GM06990 (cell line): ENCODE results near the gene CASZ1.

Experiments
- DNase-seq: peaks from one replicate; pipeline ENCODE4 v3.0.0-alpha.2; 2011; ENCODE audit not compliant: insufficient read length; ENCODE audit errors: extremely low read depth
- H3K27me3 ChIP-seq: replicated peaks from 2 replicates; pipeline ENCODE4 v1.6.0; 2011; ENCODE audit warnings: low read length; ENCODE audit not compliant: control insufficient read depth, insufficient read depth
- H3K36me3 ChIP-seq: 2 replicates; pipeline ENCODE4 v1.5.1; 2011; ENCODE audit warnings: low read length; ENCODE audit not compliant: control insufficient read depth, insufficient read depth
- H3K4me3 ChIP-seq: replicated peaks from 2 replicates; pipeline ENCODE4 v1.5.1; 2011; ENCODE audit warnings: low read depth, mild to moderate bottlenecking, control low read depth, low read length
- TF ChIP-seq, protein P1 (sequence below): IDR thresholded peaks from 2 replicates; pipeline ENCODE4 v1.5.1; 2011; ENCODE audit warnings: low read length, control low read depth, mild to moderate bottlenecking, inconsistent platforms; ENCODE audit not compliant: insufficient read depth, poor library complexity, severe bottlenecking

CASZ1 gene

DNA sequence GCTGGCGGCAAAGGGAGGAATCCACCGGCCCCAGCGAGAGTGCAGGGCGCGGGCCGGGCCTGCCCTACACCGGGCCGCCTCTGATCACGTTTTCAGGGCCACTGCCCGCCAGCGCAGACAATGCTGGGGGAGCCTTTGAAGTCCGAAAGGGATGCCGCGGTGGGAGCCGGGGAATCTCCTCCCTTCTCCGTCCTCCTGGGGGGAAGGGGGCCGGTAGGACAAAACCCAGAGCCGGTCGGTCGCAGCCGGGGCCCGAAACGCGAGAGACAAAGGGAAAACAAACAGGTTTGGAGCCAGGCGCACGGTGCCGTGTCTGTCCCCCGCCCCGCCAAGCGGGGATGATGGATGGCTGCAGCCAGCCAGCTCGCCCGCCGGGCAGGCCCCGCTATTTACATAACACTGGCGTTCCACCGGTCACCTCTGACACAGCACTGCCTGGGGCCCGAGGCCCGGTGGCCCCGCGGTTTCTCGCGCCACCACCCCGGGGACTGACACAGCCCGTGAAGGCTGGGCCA is 92.0 kb downstream of the CASZ1 start:
- Histone ChIP-seq H3K4me3 (no peak overlapping the region), H3K36me3 (no peaks in the 10 kb centered on the region), H3K27me3 (no peaks in the 10 kb centered on the region; the same call in 1 of the 2 replicates)
- no peak for DNase-seq
- TF ChIP-seq, protein P1, sequence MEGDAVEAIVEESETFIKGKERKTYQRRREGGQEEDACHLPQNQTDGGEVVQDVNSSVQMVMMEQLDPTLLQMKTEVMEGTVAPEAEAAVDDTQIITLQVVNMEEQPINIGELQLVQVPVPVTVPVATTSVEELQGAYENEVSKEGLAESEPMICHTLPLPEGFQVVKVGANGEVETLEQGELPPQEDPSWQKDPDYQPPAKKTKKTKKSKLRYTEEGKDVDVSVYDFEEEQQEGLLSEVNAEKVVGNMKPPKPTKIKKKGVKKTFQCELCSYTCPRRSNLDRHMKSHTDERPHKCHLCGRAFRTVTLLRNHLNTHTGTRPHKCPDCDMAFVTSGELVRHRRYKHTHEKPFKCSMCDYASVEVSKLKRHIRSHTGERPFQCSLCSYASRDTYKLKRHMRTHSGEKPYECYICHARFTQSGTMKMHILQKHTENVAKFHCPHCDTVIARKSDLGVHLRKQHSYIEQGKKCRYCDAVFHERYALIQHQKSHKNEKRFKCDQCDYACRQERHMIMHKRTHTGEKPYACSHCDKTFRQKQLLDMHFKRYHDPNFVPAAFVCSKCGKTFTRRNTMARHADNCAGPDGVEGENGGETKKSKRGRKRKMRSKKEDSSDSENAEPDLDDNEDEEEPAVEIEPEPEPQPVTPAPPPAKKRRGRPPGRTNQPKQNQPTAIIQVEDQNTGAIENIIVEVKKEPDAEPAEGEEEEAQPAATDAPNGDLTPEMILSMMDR, result no peak

DNA sequence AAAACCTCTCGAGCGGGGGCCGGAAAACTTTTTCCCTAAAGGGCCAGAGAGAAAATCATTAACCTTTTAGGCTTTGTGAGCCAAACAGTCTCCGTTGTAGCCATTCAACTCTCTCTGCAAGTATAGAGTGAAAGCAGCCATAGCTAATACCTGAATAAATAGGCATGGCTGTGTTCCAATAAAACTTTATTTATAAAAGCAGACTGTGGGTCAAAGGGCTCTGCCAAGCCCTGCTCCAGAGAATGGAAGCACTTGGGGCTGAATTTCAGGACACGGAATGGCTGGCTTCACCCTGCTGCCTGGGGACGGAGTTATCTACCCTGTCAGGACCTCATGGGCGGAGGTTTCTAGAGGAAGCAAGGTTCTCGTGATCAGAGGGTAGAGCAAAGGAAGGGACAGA is 92.7 kb downstream of the CASZ1 start:
- Histone ChIP-seq H3K27me3 (no peaks in the 10 kb centered on the region; the same call in 1 of the 2 replicates), H3K36me3 (no peaks in the 10 kb centered on the region), H3K4me3 (no peak overlapping the region)
- TF ChIP-seq, protein P1, result no peak
- DNase-seq, result no peak

DNA sequence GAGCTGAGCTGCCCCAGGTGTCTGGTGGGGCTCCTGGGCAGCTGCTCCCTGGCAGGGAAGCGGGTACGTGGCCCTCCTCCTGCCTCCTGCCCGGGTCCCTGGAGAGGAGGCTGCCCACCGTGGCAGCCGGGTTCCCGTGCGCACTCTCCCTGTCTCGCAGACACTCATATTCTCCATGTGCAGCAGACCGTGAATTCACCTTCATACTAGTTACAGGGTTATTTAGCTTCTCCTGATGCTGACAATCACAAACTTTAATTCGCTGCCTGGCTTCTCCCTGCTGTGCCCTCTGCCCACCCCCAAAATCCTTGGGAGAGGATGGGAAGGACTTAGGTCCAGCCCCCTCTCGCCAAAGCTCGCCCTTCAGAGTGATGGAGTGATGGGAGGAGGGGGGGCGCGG is 95.3 kb downstream of the CASZ1 start:
- H3K36me3 ChIP-seq, result no peaks in the 10 kb centered on the region
- no peaks in the 10 kb centered on the region; the same call in none of the 2 replicates for H3K27me3 ChIP-seq
- TF ChIP-seq, protein P1, result no peak
- no peak overlapping the region for H3K4me3 ChIP-seq
- DNase-seq, result no peak

DNA sequence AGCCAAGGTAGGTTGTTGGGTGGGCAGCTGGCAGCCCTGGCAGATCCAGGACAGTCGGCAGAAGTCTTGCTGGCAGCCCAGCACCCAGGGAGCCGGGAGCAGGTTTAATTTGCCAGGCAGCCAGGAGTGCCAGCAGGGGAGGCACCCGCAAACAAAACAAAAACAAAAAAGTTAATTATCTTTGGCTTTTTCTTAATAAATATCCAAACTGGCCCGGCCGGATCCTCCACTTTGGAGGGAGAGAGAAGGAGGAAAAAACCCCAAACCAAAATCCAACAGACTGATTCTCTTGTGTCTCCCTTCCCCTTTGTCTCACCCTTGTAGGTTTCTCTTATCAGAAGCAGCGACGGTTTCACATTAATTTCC is 97.0 kb downstream of the CASZ1 start:
- TF ChIP-seq, protein P1, result no peak
- no peak for DNase-seq
- H3K36me3 ChIP-seq, result no peaks in the 10 kb centered on the region
- no peaks in the 10 kb centered on the region; the same call in none of the 2 replicates for H3K27me3 ChIP-seq
- no peak overlapping the region for H3K4me3 ChIP-seq

DNA sequence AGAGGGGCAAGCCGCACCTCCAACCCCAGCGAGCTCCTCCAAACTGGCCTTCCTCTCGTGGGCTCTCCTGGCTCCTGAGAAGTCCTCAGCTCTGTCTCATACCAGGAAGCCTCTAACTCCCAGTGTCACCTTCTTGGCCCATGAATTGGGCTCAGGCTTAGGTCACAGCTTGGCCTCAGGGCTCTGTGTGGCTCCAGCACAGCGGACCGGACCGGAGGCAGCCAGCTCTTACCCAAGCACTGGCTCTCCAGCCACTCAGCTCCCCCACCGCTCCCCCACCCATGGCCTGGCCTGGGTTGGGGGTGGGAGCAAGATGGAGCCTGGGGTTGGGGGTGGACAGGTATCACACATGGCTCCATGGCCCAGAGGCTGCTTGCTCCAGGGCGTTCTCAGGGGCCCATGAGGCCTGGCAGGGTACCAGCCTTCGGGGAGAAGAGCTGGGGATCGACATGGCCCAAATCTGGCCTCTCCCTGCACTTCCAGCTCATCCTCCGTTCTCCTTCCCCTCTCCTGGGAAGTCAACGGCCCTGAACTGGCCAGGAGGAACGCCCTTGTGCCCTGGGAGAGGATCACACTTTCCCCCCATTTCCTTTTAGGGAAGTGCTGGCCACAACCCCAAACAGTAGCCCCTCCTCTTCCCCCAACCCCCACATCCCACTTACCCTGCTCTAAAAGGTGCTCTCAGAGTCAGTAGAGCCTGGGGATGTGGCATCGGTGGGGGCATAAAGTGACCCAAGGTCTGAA is 97.5 kb downstream of the CASZ1 start:
- TF ChIP-seq, protein P1, result no peak
- no peak for DNase-seq
- no peaks in the 10 kb centered on the region for H3K36me3 ChIP-seq
- no peaks in the 10 kb centered on the region; the same call in none of the 2 replicates for H3K27me3 ChIP-seq
- H3K4me3 ChIP-seq, result no peak overlapping the region
